Neural cell (in vitro differentiated cells): ENCODE data around the gene S100A5. TPM values are rescaled to one million over a fixed set of nuclear protein-coding genes. Genes with fewer than 3 reads are reported as not detected.

Source experiments
- H2AFZ ChIP-seq: fragments of 200-600, 300-800 bp; sonication (generic), shearing (Covaris generic); 2 replicates; pipeline ENCODE4 v1.6.0; 2014; ENCODE audit warnings: low read depth, mild to moderate bottlenecking, antibody characterized with exemption, low read length, moderate library complexity
- H3F3A ChIP-seq: fragments of 200-600 bp; shearing (Covaris generic); 2 replicates; pipeline ENCODE4 v1.6.1; 2016; ENCODE audit warnings: mild to moderate bottlenecking, moderate library complexity, mixed read lengths, antibody characterized with exemption, low read length; ENCODE audit not compliant: insufficient read depth, poor library complexity, severe bottlenecking
- H3K27ac ChIP-seq: fragments of 200-600, 300-800 bp; sonication (generic), shearing (Covaris generic); 2 replicates; pipeline ENCODE4 v1.5.1; 2014; ENCODE audit warnings: mild to moderate bottlenecking, low read length, moderate library complexity
- H3K27me3 ChIP-seq: fragments of 300-800, 200-600 bp; sonication (generic), shearing (Covaris generic); 2 replicates; pipeline ENCODE4 v1.6.0; 2014; ENCODE audit warnings: mild to moderate bottlenecking, low read depth, low read length, moderate library complexity; ENCODE audit not compliant: insufficient read depth
- H3K36me3 ChIP-seq: fragments of 300-800, 200-600 bp; sonication (generic), shearing (Covaris generic); 2 replicates; pipeline ENCODE4 v1.5.1; 2014; ENCODE audit warnings: mild to moderate bottlenecking, antibody characterized with exemption, low read length, moderate library complexity; ENCODE audit not compliant: insufficient read depth
- H3K4me2 ChIP-seq: fragments of 300-800, 200-600 bp; sonication (generic), shearing (Covaris generic); 2 replicates; pipeline ENCODE4 v1.6.0; 2014; ENCODE audit warnings: mild to moderate bottlenecking, low read length
- H3K4me3 ChIP-seq: fragments of 300-800, 200-600 bp; sonication (generic), shearing (Covaris generic); 2 replicates; pipeline ENCODE4 v1.5.1; 2014; ENCODE audit warnings: mild to moderate bottlenecking, low read length, moderate library complexity
- H3K79me2 ChIP-seq: fragments of 200-600 bp; shearing (Covaris generic); replicated peaks from 2 replicates; pipeline ENCODE4 v1.6.0; 2014; ENCODE audit warnings: mild to moderate bottlenecking, low read length, moderate library complexity; ENCODE audit not compliant: insufficient read depth
- H3K9ac ChIP-seq: fragments of 300-800, 200-600 bp; sonication (generic), shearing (Covaris generic); 2 replicates; pipeline ENCODE4 v1.6.1; 2016; ENCODE audit warnings: mild to moderate bottlenecking, low read length, mixed read lengths
- H3K9me2 ChIP-seq: fragments of 200-600 bp; shearing (Covaris generic); 2 replicates; pipeline ENCODE4 v1.6.1; 2016; ENCODE audit warnings: mild to moderate bottlenecking, low read length, mixed read lengths; ENCODE audit not compliant: insufficient read depth
- H3K9me3 ChIP-seq: fragments of 200-600, 300-800 bp; sonication (generic), shearing (Covaris generic); 2 replicates; pipeline ENCODE4 v1.6.1; 2016; ENCODE audit warnings: mild to moderate bottlenecking, mixed run types, low read length, moderate library complexity, mixed read lengths
- H4K20me1 ChIP-seq: fragments of 200-600 bp; shearing (Covaris generic); 2 replicates; pipeline ENCODE4 v1.6.1; 2016; ENCODE audit warnings: mild to moderate bottlenecking, mixed run types; ENCODE audit not compliant: insufficient read depth
- EP300 ChIP-seq: fragments of 450-650 bp; conservative IDR thresholded peaks from 2 replicates; pipeline ENCODE4 v1.6.1; 2014; ENCODE audit warnings: antibody characterized with exemption, mild to moderate bottlenecking, moderate library complexity; ENCODE audit not compliant: poor library complexity, severe bottlenecking
- EZH2 ChIP-seq: fragments of 200-600, 300-800 bp; shearing (Covaris generic), sonication (generic); IDR thresholded peaks from 2 replicates; pipeline ENCODE4 v1.6.1; 2014; ENCODE audit warnings: antibody characterized with exemption, low read length, borderline replicate concordance, mild to moderate bottlenecking; ENCODE audit not compliant: insufficient read depth, poor library complexity, severe bottlenecking
- MXI1 ChIP-seq: fragments of 450-650 bp; conservative IDR thresholded peaks from 2 replicates; pipeline ENCODE4 v1.6.1; 2014; ENCODE audit warnings: antibody characterized with exemption, mild to moderate bottlenecking; ENCODE audit not compliant: poor library complexity, severe bottlenecking
- POLR2AphosphoS5 ChIP-seq: IDR thresholded peaks from 2 replicates; pipeline ENCODE4 v1.6.1; 2012
- RAD21 ChIP-seq: fragments of 450-650 bp; conservative IDR thresholded peaks from 2 replicates; pipeline ENCODE4 v1.6.1; 2014; ENCODE audit warnings: antibody characterized with exemption, mild to moderate bottlenecking, moderate library complexity
- SMC3 ChIP-seq: fragments of 450-650 bp; conservative IDR thresholded peaks from 2 replicates; pipeline ENCODE4 v1.6.1; 2014; ENCODE audit warnings: antibody characterized with exemption, mild to moderate bottlenecking, moderate library complexity; ENCODE audit not compliant: poor library complexity
- TAF1 ChIP-seq: IDR thresholded peaks from 2 replicates; pipeline ENCODE4 v1.6.1; 2012; ENCODE audit warnings: low read depth
- polyA plus RNA-seq: library from polyadenylated mRNA; depleted of rRNA; stranded (reverse); fragments of >200 nt; gene quantifications from 2 replicates; pipeline ENCODE4 v1.2.3, GENCODE V29; 2014
- TF ChIP-seq, protein P1 (sequence below): IDR thresholded peaks from 2 replicates; pipeline ENCODE4 v1.6.1; 2012; ENCODE audit warnings: borderline replicate concordance
- TF ChIP-seq, protein P2 (sequence below): fragments of 450-650 bp; IDR thresholded peaks from 2 replicates; pipeline ENCODE4 v1.5.1; 2014; ENCODE audit warnings: antibody characterized with exemption, mild to moderate bottlenecking, moderate library complexity; ENCODE audit not compliant: poor library complexity, severe bottlenecking

The S100A5 gene
- polyA plus RNA-seq, 1 donor from 2014 or later = not detected

DNA sequence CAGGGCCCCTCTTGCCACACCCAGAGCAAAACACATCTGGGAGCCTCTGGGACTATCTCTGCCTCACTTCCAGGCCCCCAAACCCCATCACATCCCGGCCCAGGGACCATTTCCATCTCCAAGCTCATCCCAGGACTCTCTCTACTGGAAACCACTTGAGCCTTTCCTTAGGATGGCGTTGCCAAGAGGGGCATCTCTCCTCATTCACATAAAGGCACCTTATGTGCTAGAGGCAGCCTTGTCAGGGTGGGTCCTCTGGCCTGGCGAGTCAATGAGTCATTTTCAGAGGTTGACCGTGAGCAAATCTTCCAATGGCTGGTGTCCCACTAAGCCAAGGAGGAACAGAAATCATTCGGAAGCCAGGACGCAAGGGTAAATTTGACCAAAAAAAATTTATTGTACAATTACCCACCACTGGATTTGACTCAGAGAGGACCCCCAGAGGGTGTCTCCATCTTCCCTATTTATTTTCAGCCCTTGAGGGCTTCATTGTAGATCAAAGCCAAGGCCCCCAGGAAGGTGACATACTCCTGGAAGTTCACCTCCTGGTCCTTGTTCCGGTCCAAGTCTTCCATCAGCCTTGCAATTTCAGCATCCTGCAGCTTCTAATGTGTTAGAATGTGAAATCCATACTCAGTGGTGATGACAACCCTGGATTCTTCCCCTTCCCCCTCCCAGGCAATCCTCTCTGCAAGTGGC, 6.4 kb downstream of the S100A5 start:
- Histone ChIP-seq H3K27ac (no peak overlapping the region), H3K4me3 (no peak overlapping the region), H3K79me2 (no peaks in the 10 kb centered on the region), H3K36me3 (no peaks in the 10 kb centered on the region), H3F3A (no peaks in the 10 kb centered on the region), H3K9me2 (no peaks in the 10 kb centered on the region), H3K4me2 (no peak overlapping the region), H4K20me1 (no peaks in the 10 kb centered on the region), H3K27me3 (peaks cover 5% of the 10 kb centered on the region), H2AFZ (no peak overlapping the region), H3K9me3 (no peaks in the 10 kb centered on the region), H3K9ac (no peak overlapping the region)
- TF ChIP-seq SMC3 (no peak), EP300 (no peak)
- TF ChIP-seq, protein P1, sequence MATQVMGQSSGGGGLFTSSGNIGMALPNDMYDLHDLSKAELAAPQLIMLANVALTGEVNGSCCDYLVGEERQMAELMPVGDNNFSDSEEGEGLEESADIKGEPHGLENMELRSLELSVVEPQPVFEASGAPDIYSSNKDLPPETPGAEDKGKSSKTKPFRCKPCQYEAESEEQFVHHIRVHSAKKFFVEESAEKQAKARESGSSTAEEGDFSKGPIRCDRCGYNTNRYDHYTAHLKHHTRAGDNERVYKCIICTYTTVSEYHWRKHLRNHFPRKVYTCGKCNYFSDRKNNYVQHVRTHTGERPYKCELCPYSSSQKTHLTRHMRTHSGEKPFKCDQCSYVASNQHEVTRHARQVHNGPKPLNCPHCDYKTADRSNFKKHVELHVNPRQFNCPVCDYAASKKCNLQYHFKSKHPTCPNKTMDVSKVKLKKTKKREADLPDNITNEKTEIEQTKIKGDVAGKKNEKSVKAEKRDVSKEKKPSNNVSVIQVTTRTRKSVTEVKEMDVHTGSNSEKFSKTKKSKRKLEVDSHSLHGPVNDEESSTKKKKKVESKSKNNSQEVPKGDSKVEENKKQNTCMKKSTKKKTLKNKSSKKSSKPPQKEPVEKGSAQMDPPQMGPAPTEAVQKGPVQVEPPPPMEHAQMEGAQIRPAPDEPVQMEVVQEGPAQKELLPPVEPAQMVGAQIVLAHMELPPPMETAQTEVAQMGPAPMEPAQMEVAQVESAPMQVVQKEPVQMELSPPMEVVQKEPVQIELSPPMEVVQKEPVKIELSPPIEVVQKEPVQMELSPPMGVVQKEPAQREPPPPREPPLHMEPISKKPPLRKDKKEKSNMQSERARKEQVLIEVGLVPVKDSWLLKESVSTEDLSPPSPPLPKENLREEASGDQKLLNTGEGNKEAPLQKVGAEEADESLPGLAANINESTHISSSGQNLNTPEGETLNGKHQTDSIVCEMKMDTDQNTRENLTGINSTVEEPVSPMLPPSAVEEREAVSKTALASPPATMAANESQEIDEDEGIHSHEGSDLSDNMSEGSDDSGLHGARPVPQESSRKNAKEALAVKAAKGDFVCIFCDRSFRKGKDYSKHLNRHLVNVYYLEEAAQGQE = no peak

DNA sequence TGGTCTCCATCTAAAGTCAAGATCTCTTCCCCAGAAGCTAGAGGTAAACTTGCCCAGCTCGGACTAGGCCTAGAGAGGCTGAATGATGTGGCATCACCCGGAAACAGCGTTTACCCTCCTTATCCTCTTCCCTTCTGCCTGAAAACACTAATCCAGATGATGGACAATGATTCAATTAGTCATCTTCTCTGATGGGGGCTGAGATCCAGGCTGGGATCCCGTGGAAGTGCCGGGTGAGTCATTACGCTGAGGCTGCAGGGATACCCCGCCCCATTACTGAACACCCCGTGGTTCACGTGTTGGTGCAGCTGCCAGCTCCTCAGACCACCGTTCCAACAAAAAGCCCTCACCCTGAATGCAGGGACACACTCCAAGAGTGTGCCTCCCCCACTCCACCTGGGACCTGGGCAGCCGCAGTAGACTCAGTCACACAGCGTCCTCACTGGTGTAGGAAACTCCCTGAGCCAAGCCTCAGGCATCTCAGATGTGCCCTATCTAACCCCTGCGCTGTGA, 7.0 kb downstream of the S100A5 start:
- Histone ChIP-seq H3K9ac (no peak overlapping the region), H3K27me3 (peaks cover 5% of the 10 kb centered on the region), H3K36me3 (no peaks in the 10 kb centered on the region), H3K27ac (no peak overlapping the region), H2AFZ (no peak overlapping the region), H3K4me3 (no peak overlapping the region), H4K20me1 (no peaks in the 10 kb centered on the region), H3K9me3 (no peaks in the 10 kb centered on the region), H3K79me2 (no peaks in the 10 kb centered on the region), H3F3A (no peaks in the 10 kb centered on the region), H3K9me2 (no peaks in the 10 kb centered on the region), H3K4me2 (no peak overlapping the region)
- TF ChIP-seq MXI1 (no peak), SMC3 (no peak), POLR2AphosphoS5 (no peak), EZH2 (no peak), EP300 (no peak), RAD21 (no peak), TAF1 (no peak)
- TF ChIP-seq, protein P1 = no peak
- TF ChIP-seq, protein P2, sequence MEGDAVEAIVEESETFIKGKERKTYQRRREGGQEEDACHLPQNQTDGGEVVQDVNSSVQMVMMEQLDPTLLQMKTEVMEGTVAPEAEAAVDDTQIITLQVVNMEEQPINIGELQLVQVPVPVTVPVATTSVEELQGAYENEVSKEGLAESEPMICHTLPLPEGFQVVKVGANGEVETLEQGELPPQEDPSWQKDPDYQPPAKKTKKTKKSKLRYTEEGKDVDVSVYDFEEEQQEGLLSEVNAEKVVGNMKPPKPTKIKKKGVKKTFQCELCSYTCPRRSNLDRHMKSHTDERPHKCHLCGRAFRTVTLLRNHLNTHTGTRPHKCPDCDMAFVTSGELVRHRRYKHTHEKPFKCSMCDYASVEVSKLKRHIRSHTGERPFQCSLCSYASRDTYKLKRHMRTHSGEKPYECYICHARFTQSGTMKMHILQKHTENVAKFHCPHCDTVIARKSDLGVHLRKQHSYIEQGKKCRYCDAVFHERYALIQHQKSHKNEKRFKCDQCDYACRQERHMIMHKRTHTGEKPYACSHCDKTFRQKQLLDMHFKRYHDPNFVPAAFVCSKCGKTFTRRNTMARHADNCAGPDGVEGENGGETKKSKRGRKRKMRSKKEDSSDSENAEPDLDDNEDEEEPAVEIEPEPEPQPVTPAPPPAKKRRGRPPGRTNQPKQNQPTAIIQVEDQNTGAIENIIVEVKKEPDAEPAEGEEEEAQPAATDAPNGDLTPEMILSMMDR = no peak
